Endothelial cell of umbilical vein (primary cell): ENCODE measurements around the gene ZMAT5. TPM values are rescaled to one million over a fixed set of nuclear protein-coding genes. Genes with fewer than 3 reads are reported as not detected.

Experiments
- BruUV-seq: library from RNA; stranded (reverse); fragments of 400-500 nt; replicated peaks from 2 replicates; lab custom pipeline; 2021; lab: Mats Ljungman, UMichigan
- CTCF ChIA-PET: fragments of 300-600, 350-600 bp; sonication (Branson Sonifier 250); formaldehyde crosslinking; loops from one replicate; lab custom pipeline; 2021; ENCODE audit warnings: antibody characterized with exemption, inconsistent platforms; lab: Charles Lee
- POLR2A ChIA-PET: fragments of 300-600, 350-600 bp; sonication (Branson Sonifier 250); formaldehyde crosslinking; loops from one replicate; lab custom pipeline; 2021; ENCODE audit warnings: antibody characterized with exemption, inconsistent platforms; lab: Charles Lee
- DNase-seq: peaks from one replicate; pipeline ENCODE4 v3.0.0-alpha.2; 2011; ENCODE audit warnings: low read depth, low spot score
- FAIRE-seq: peaks from 2 replicates; lab custom pipeline; 2011; peaks lifted over from hg19 to GRCh38; lab: Jason Lieb, UNC
- H2AFZ ChIP-seq: 2 replicates; pipeline ENCODE4 v1.6.0; 2012; ENCODE audit warnings: low read depth, low read length, control low read depth, inconsistent platforms
- H3K27ac ChIP-seq: 2 replicates; pipeline ENCODE4 v1.5.1; 2011; ENCODE audit warnings: low read depth, mild to moderate bottlenecking, control low read depth, low read length, moderate library complexity; ENCODE audit not compliant: insufficient read depth
- H3K27me3 ChIP-seq, 2 experiments: 2 replicates each; pipeline versions ENCODE4 v1.6.0 to v1.6.1; 2011; ENCODE audit warnings: low read length in 2 of 2, mixed read lengths in 1 of 2; ENCODE audit not compliant: control insufficient read depth in 2 of 2, insufficient read depth in 2 of 2
- H3K36me3 ChIP-seq, 2 experiments: 2 replicates in 1 of 2; 3 replicates in 1 of 2; pipeline ENCODE4 v1.5.1; 2011; ENCODE audit warnings: low read length in 2 of 2, mild to moderate bottlenecking in 1 of 2, moderate library complexity in 1 of 2; ENCODE audit not compliant: control insufficient read depth in 2 of 2, insufficient read depth in 2 of 2; ENCODE audit errors: extremely low read depth in 1 of 2
- H3K4me1 ChIP-seq: 3 replicates; pipeline ENCODE4 v1.5.1; 2011; ENCODE audit warnings: mild to moderate bottlenecking, low read length; ENCODE audit not compliant: control insufficient read depth, insufficient read depth; ENCODE audit errors: extremely low read depth
- H3K4me2 ChIP-seq: 2 replicates; pipeline ENCODE4 v1.6.1; 2011; ENCODE audit warnings: low read length, control low read depth, mixed read lengths; ENCODE audit not compliant: insufficient read depth
- H3K4me3 ChIP-seq, 3 experiments: fragments of 200-600 bp in 1 of 3; sonication (generic), shearing (Covaris generic) in 1 of 3; replicated peaks in 1 of 3; 2 replicates each; pipeline ENCODE4 v1.5.1; 2011 to 2016; ENCODE audit warnings: control low read depth in 3 of 3, low read length in 3 of 3, mild to moderate bottlenecking in 2 of 3, inconsistent platforms in 1 of 3, low read depth in 1 of 3, moderate library complexity in 1 of 3; ENCODE audit not compliant: insufficient read depth in 1 of 3
- H3K79me2 ChIP-seq: 2 replicates; pipeline ENCODE4 v1.6.0; 2012; ENCODE audit warnings: low read length, inconsistent platforms; ENCODE audit not compliant: control insufficient read depth, insufficient read depth
- H3K9ac ChIP-seq: replicated peaks from 2 replicates; pipeline ENCODE3; 2011; ENCODE audit warnings: low read length, control low read depth; ENCODE audit not compliant: insufficient read depth; ENCODE audit errors: extremely low read depth
- H3K9me1 ChIP-seq: replicated peaks from 3 replicates; pipeline ENCODE4 v1.6.0; 2011; ENCODE audit warnings: mild to moderate bottlenecking, low read length; ENCODE audit not compliant: control insufficient read depth, insufficient read depth; ENCODE audit errors: extremely low read depth
- H3K9me3 ChIP-seq: replicated peaks from 2 replicates; pipeline ENCODE4 v1.5.1; 2012; ENCODE audit warnings: low read length, inconsistent platforms; ENCODE audit not compliant: control insufficient read depth, insufficient read depth
- H4K20me1 ChIP-seq: replicated peaks from 2 replicates; pipeline ENCODE3; 2011; ENCODE audit warnings: mild to moderate bottlenecking, low read length; ENCODE audit not compliant: control insufficient read depth, insufficient read depth; ENCODE audit errors: extremely low read depth
- CTCF ChIP-seq, 2 donors: IDR thresholded peaks; 1 replicate in 1 of 2; 2 replicates in 1 of 2; pipeline ENCODE4 v1.5.1; 2011; ENCODE audit warnings: low read length in 2 of 2, mild to moderate bottlenecking in 2 of 2, moderate library complexity in 2 of 2, control low read depth in 1 of 2, inconsistent platforms in 1 of 2, low read depth in 1 of 2; ENCODE audit not compliant: insufficient read depth in 1 of 2; ENCODE audit errors: extremely low read depth in 1 of 2
- EZH2 ChIP-seq: IDR thresholded peaks from 2 replicates; pipeline ENCODE4 v1.6.1; 2012; ENCODE audit warnings: borderline replicate concordance, low read depth, mild to moderate bottlenecking, moderate library complexity, low read length, inconsistent platforms; ENCODE audit not compliant: severe bottlenecking
- FOS ChIP-seq: IDR thresholded peaks from 2 replicates; pipeline ENCODE4 v1.6.1; 2011; ENCODE audit warnings: mild to moderate bottlenecking, low read length, moderate library complexity, borderline replicate concordance; ENCODE audit not compliant: insufficient read depth
- GATA2 ChIP-seq: IDR thresholded peaks from 2 replicates; pipeline ENCODE4 v1.7.0; 2011; ENCODE audit warnings: low read depth, mild to moderate bottlenecking, moderate library complexity, mixed read lengths, low read length; ENCODE audit not compliant: insufficient read length, insufficient read depth
- JUN ChIP-seq: IDR thresholded peaks from 2 replicates; pipeline ENCODE4 v1.6.1; 2011; ENCODE audit warnings: borderline replicate concordance, low read depth; ENCODE audit not compliant: insufficient read length, insufficient read depth
- MYC ChIP-seq: IDR thresholded peaks from one replicate; pipeline ENCODE4 v1.6.1; 2011; ENCODE audit warnings: mild to moderate bottlenecking, low read depth, low read length
- POLR2A ChIP-seq: IDR thresholded peaks from 2 replicates; pipeline ENCODE4 v1.6.1; 2012; ENCODE audit warnings: low read depth, mild to moderate bottlenecking, control low read depth, low read length
- POLR2AphosphoS5 ChIP-seq: IDR thresholded peaks from 2 replicates; pipeline ENCODE4 v1.6.1; 2012; ENCODE audit warnings: low read depth, mild to moderate bottlenecking, control low read depth, low read length, moderate library complexity; ENCODE audit not compliant: insufficient read depth
- dilution Hi-C: fragments of 300-500 bp; cut with MboI; formaldehyde crosslinking; loops from one replicate; pipeline ENCODE4 v1.15.0; 2019; ENCODE audit warnings: low sequenced_read_pairs; ENCODE audit not compliant: extremely low pct_ligation_motif_present
- intact Hi-C: fragments of 100-400 bp; cut with micrococcal nuclease; formaldehyde crosslinking; loops from one replicate; pipeline ENCODE4 v1.10.0; 2022
- polyA plus RNA-seq, 4 experiments: library from polyadenylated mRNA; depleted of rRNA in 3 of 4; stranded (reverse) in 3 of 4; unstranded in 1 of 4; fragments of >200 nt; gene quantifications; 2 replicates each; pipeline versions ENCODE4 v1.2.1 to v1.2.3, GENCODE V29; 2011 to 2012; ENCODE audit warnings: missing spikeins in 1 of 4
- total RNA-seq: library from RNA; stranded (reverse); gene quantifications from 2 replicates; pipeline ENCODE4 v1.2.3, GENCODE V29; 2021
- TF ChIP-seq, protein P1 (sequence below): IDR thresholded peaks from 2 replicates; pipeline ENCODE4 v1.6.1; 2011; ENCODE audit not compliant: insufficient read depth, insufficient read length

ZMAT5 gene
- total and polyA plus RNA-seq, 2 donors (not counting 3 experiments of a cell fraction or from before 2014, with no cell fraction given): 24.9 to 43.6 TPM

- dilution Hi-C loops: no loop called here
- no TSS peak for BruUV-seq
- FAIRE-seq (no peak), DNase-seq (no peak)
- TF ChIP-seq EZH2: no peak
- TF ChIP-seq POLR2A: no peak
- TF ChIP-seq GATA2: no peak
- TF ChIP-seq FOS: no peak
- H3K27ac ChIP-seq: no peak overlapping the region
- no peak overlapping the region for H2AFZ ChIP-seq
- no peak overlapping the region for H3K4me3 ChIP-seq
- H3K27me3 ChIP-seq: no peaks in the 10 kb centered on the region
- no peaks in the 10 kb centered on the region for H3K79me2 ChIP-seq
- H3K9ac ChIP-seq: no peak overlapping the region
- POLR2A ChIA-PET: no interaction called here
- H3K4me1 ChIP-seq: no peaks in the 10 kb centered on the region
- H3K36me3 ChIP-seq: no peaks in the 10 kb centered on the region
- H4K20me1 ChIP-seq: no peaks in the 10 kb centered on the region
- no peak overlapping the region for H3K4me2 ChIP-seq
- intact Hi-C loops: loop anchor here (10.0 kb wide), 1 partner anchor 235 kb away; no protein-coding TSS in a partner anchor
- H3K9me1 ChIP-seq: no peaks in the 10 kb centered on the region
- CTCF ChIA-PET: interaction anchor here (1.2 to 1.4 kb wide), 2 partner anchors 12 to 20 kb away, joined by 3 read pairs; no protein-coding TSS in a partner anchor
- no peaks in the 10 kb centered on the region for H3K9me3 ChIP-seq
Measured at GRCh38 chr22:29710193-29710592, 56.6 kb downstream of the ZMAT5 start.

GRCh38 chr22:29707471-29707870, 59.3 kb downstream of the ZMAT5 start:
- H3K9ac ChIP-seq: no peak overlapping the region
- H3K36me3 ChIP-seq: no peaks in the 10 kb centered on the region
- H3K9me1 ChIP-seq: no peaks in the 10 kb centered on the region
- no peak overlapping the region for H3K27ac ChIP-seq
- dilution Hi-C loops (no loop called here), intact Hi-C loops (no loop called here)
- CTCF ChIA-PET: interaction anchor here (1.6 kb wide), 1 partner anchor 18 kb away, joined by 4 read pairs; no protein-coding TSS in a partner anchor
- POLR2A ChIA-PET: no interaction called here
- FAIRE-seq (no peak), DNase-seq (no peak)
- no peak overlapping the region for H2AFZ ChIP-seq
- no TSS peak for BruUV-seq
- no peaks in the 10 kb centered on the region for H4K20me1 ChIP-seq
- no peaks in the 10 kb centered on the region for H3K79me2 ChIP-seq
- no peak overlapping the region for H3K4me3 ChIP-seq
- no peak overlapping the region for H3K4me2 ChIP-seq
- peaks cover 13 to 14% of the 10 kb centered on the region in 2 experiments for H3K27me3 ChIP-seq
- no peaks in the 10 kb centered on the region for H3K4me1 ChIP-seq
- TF ChIP-seq POLR2A (no peak), EZH2 (no peak), CTCF (IDR thresholded peaks at IDR 0.05; ENCODE audit: extremely low read depth in 1 of 2, insufficient read depth in 1 of 2, low read depth in 1 of 2, low read length in 2 of 2) (no peak), GATA2 (no peak), JUN (no peak), POLR2AphosphoS5 (no peak), MYC (no peak), FOS (no peak)
- TF ChIP-seq, protein P1, sequence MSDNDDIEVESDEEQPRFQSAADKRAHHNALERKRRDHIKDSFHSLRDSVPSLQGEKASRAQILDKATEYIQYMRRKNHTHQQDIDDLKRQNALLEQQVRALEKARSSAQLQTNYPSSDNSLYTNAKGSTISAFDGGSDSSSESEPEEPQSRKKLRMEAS: no peak
- no peaks in the 10 kb centered on the region for H3K9me3 ChIP-seq
